Osteocyte (in vitro differentiated cells): ENCODE measurements around the gene OXSR1. TPM values are rescaled to one million over a fixed set of nuclear protein-coding genes. Genes with fewer than 3 reads are reported as not detected.

ENCODE experiments used
- DNase-seq: peaks from one replicate; pipeline ENCODE4 v3.0.0; 2021; ENCODE audit warnings: mixed read lengths; ENCODE audit not compliant: unreplicated experiment; ENCODE audit errors: extremely low spot score
- H3K27ac Mint-ChIP-seq: one replicate; pipeline ENCODE4 v1.8.0; 2021; ENCODE audit warnings: mild to moderate bottlenecking, mixed read lengths; ENCODE audit not compliant: unreplicated experiment
- H3K27me3 Mint-ChIP-seq: one replicate; pipeline ENCODE4 v1.8.0; 2021; ENCODE audit warnings: mixed read lengths; ENCODE audit not compliant: unreplicated experiment
- H3K36me3 Mint-ChIP-seq: one replicate; pipeline ENCODE4 v1.8.0; 2021; ENCODE audit warnings: mixed read lengths; ENCODE audit not compliant: unreplicated experiment
- H3K4me1 Mint-ChIP-seq: one replicate; pipeline ENCODE4 v1.8.0; 2021; ENCODE audit warnings: mixed read lengths; ENCODE audit not compliant: unreplicated experiment
- H3K4me3 Mint-ChIP-seq: one replicate; pipeline ENCODE4 v1.8.0; 2021; ENCODE audit warnings: mild to moderate bottlenecking, moderate library complexity, mixed read lengths; ENCODE audit not compliant: unreplicated experiment
- H3K9me3 Mint-ChIP-seq: one replicate; pipeline ENCODE4 v1.8.0; 2021; ENCODE audit warnings: mixed read lengths; ENCODE audit not compliant: unreplicated experiment
- CTCF ChIP-seq: fragments of 200-600 bp; sonication (generic); IDR thresholded peaks from 2 replicates; pipeline ENCODE4 v1.5.0; 2021; ENCODE audit warnings: antibody characterized with exemption, mild to moderate bottlenecking, moderate library complexity
- total RNA-seq: library from RNA; stranded (reverse); gene quantifications from 2 replicates; pipeline ENCODE4 v1.2.1, GENCODE V29; 2021

Gene OXSR1
- total RNA-seq, 1 donor from 2014 or later: 57.8 TPM

DNA sequence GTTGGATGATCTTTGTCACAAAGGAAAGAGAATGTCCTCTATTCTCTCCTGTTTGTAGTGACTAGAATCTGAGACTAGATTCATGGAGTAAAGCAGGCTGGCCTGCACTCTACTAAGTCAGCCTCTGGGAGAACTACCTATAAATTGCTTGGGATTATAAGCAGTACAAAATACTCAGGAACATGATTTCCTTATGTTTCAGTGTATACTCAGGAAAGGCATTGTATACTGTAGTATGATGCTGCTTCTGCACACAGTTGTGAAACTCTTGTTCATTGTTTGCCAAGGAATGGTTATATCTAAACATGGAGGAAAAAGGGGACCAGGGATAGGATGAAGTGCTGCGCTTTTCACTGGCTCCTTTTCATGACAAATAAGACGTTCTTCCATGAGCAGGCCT is 49.2 kb downstream of the OXSR1 start:
- no peak for TF ChIP-seq CTCF
- H3K27ac Mint-ChIP-seq: no peak overlapping the region
- H3K4me3 Mint-ChIP-seq: no peak overlapping the region
- no peaks in the 10 kb centered on the region for H3K27me3 Mint-ChIP-seq
- no peaks in the 10 kb centered on the region for H3K9me3 Mint-ChIP-seq
- no peak for DNase-seq
- peaks cover 34% of the 10 kb centered on the region for H3K36me3 Mint-ChIP-seq
- H3K4me1 Mint-ChIP-seq: peaks cover 24% of the 10 kb centered on the region

GRCh38 chr3:38219609-38220197 is 54.4 kb downstream of the OXSR1 start:
- peaks cover 36% of the 10 kb centered on the region for H3K36me3 Mint-ChIP-seq
- no peak overlapping the region for H3K27ac Mint-ChIP-seq
- H3K4me1 Mint-ChIP-seq: peaks cover 4% of the 10 kb centered on the region
- no peak for TF ChIP-seq CTCF
- no peak overlapping the region for H3K4me3 Mint-ChIP-seq
- DNase-seq: no peak
- H3K27me3 Mint-ChIP-seq: no peaks in the 10 kb centered on the region
- no peaks in the 10 kb centered on the region for H3K9me3 Mint-ChIP-seq

DNA sequence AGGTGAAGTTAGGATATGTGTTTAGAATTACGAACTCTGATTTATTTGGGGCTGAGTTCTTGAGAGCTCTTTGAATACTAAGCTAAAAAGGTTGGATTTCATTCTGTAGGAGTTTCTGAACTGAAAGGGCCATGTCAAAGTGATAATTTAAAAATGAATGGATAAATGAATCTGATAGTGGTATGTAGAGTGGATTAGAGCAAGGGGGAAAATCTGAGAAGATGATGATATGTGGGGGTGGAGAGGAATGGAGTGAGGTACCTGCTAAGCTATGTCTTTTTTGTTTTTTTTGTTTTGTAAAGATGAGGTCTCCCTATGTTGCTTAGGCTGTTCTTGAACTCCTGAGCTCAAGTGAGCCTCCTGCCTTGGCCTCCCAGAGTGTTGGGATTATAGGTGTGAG is 55.7 kb downstream of the OXSR1 start:
- DNase-seq: no peak
- no peak for TF ChIP-seq CTCF
- Mint-ChIP-seq H3K27me3 (no peaks in the 10 kb centered on the region), H3K4me1 (peaks cover 6% of the 10 kb centered on the region), H3K9me3 (no peaks in the 10 kb centered on the region), H3K4me3 (no peak overlapping the region), H3K27ac (no peak overlapping the region), H3K36me3 (peaks cover 41% of the 10 kb centered on the region)

- Mint-ChIP-seq H3K9me3 (no peaks in the 10 kb centered on the region), H3K4me3 (no peak overlapping the region), H3K4me1 (peaks cover 11% of the 10 kb centered on the region), H3K27me3 (no peaks in the 10 kb centered on the region), H3K36me3 (peaks cover 33% of the 10 kb centered on the region), H3K27ac (no peak overlapping the region)
- no peak for TF ChIP-seq CTCF
- DNase-seq: no peak
Measured at GRCh38 chr3:38222032-38222634, 56.8 kb downstream of the OXSR1 start.

DNA sequence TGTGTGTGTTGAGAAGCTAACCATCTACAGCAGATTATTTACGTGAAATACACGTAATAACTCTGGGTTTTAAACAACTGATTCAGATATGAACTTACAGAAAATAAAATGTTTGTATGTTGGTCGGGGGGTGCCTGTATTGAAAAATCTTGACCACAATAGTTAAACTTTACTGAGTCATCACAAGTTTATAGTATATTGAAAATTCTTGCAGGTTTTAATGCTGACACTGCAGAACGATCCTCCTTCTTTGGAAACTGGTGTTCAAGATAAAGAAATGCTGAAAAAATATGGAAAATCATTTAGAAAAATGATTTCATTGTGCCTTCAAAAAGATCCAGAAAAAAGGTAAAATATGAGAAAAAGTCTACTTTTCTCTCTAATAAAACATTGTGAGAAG is 59.0 kb downstream of the OXSR1 start:
- no peak for TF ChIP-seq CTCF
- Mint-ChIP-seq H3K9me3 (peaks cover 3% of the 10 kb centered on the region), H3K36me3 (peaks cover 23% of the 10 kb centered on the region), H3K4me1 (peaks cover 23% of the 10 kb centered on the region), H3K27ac (no peak overlapping the region), H3K27me3 (no peaks in the 10 kb centered on the region), H3K4me3 (no peak overlapping the region)
- DNase-seq: no peak
